Trophoblast cell (in vitro differentiated cells and primary cell): Measurements from ENCODE around the gene FABP2.

Source experiments
- DNase-seq, 2 donors: peaks; one replicate each; pipeline ENCODE4 v3.0.0-alpha.2; 2016
- H2AFZ ChIP-seq: 2 replicates; pipeline ENCODE4 v1.6.1; 2013; ENCODE audit warnings: low read length, moderate library complexity, mild to moderate bottlenecking; ENCODE audit not compliant: insufficient read depth, poor library complexity
- H2AK5ac ChIP-seq: 2 replicates; pipeline ENCODE4 v1.6.1; 2013; ENCODE audit warnings: mild to moderate bottlenecking, low read length
- H2BK120ac ChIP-seq: 2 replicates; pipeline ENCODE4 v1.6.1; 2013; ENCODE audit warnings: low read length, mild to moderate bottlenecking, moderate library complexity; ENCODE audit not compliant: insufficient read depth, poor library complexity
- H2BK12ac ChIP-seq: 2 replicates; pipeline ENCODE4 v1.6.1; 2013; ENCODE audit warnings: mild to moderate bottlenecking, low read length, moderate library complexity
- H2BK5ac ChIP-seq: 2 replicates; pipeline ENCODE4 v1.6.1; 2013; ENCODE audit warnings: low read length, low read depth, moderate library complexity, mild to moderate bottlenecking; ENCODE audit not compliant: poor library complexity
- H3K14ac ChIP-seq: 2 replicates; pipeline ENCODE4 v1.6.1; 2013; ENCODE audit warnings: mild to moderate bottlenecking, low read length
- H3K18ac ChIP-seq: 2 replicates; pipeline ENCODE4 v1.6.1; 2013; ENCODE audit warnings: mild to moderate bottlenecking, low read length
- H3K23ac ChIP-seq: 2 replicates; pipeline ENCODE4 v1.6.1; 2013; ENCODE audit warnings: low read length
- H3K27ac ChIP-seq: 2 replicates; pipeline ENCODE4 v1.5.1; 2013; ENCODE audit warnings: low read depth, mild to moderate bottlenecking, inconsistent platforms, low read length, moderate library complexity
- H3K27me3 ChIP-seq: 2 replicates; pipeline ENCODE4 v1.6.1; 2013; ENCODE audit warnings: inconsistent platforms, mild to moderate bottlenecking, low read length, moderate library complexity; ENCODE audit not compliant: insufficient read depth
- H3K36me3 ChIP-seq, 2 experiments: 1 replicate in 1 of 2; 2 replicates in 1 of 2; pipeline ENCODE4 v1.6.1; 2013; ENCODE audit warnings: low read length in 2 of 2, mild to moderate bottlenecking in 2 of 2, moderate library complexity in 1 of 2; ENCODE audit not compliant: insufficient read depth in 2 of 2, control insufficient read depth in 1 of 2
- H3K4ac ChIP-seq: 2 replicates; pipeline ENCODE4 v1.6.1; 2013; ENCODE audit warnings: low read depth, mild to moderate bottlenecking, low read length, moderate library complexity
- H3K4me1 ChIP-seq, 2 experiments: 1 replicate in 1 of 2; 2 replicates in 1 of 2; pipeline ENCODE4 v1.6.1; 2013; ENCODE audit warnings: low read length in 2 of 2, mild to moderate bottlenecking in 2 of 2, moderate library complexity in 1 of 2; ENCODE audit not compliant: insufficient read depth in 2 of 2, control insufficient read depth in 1 of 2
- H3K4me2 ChIP-seq: 2 replicates; pipeline ENCODE4 v1.6.1; 2013; ENCODE audit warnings: inconsistent platforms, mild to moderate bottlenecking, low read length, moderate library complexity
- H3K4me3 ChIP-seq: 2 replicates; pipeline ENCODE4 v1.5.1; 2013; ENCODE audit warnings: mild to moderate bottlenecking, low read depth, low read length, inconsistent platforms
- H3K79me1 ChIP-seq: one replicate; pipeline ENCODE4 v1.6.1; 2013; ENCODE audit warnings: low read length
- H3K79me2 ChIP-seq: 2 replicates; pipeline ENCODE4 v1.6.1; 2013; ENCODE audit warnings: low read length, mild to moderate bottlenecking; ENCODE audit not compliant: control insufficient read depth, insufficient read depth, poor library complexity
- H3K9ac ChIP-seq: 2 replicates; pipeline ENCODE4 v1.6.1; 2013; ENCODE audit warnings: mild to moderate bottlenecking, low read length
- H3K9me3 ChIP-seq: 2 replicates; pipeline ENCODE4 v1.6.1; 2013; ENCODE audit warnings: low read depth, mild to moderate bottlenecking, control low read depth, inconsistent platforms, low read length; ENCODE audit not compliant: insufficient read depth
- H4K12ac ChIP-seq: 2 replicates; pipeline ENCODE4 v1.6.1; 2013; ENCODE audit warnings: low read depth, mild to moderate bottlenecking, low read length, moderate library complexity
- H4K8ac ChIP-seq: 2 replicates; pipeline ENCODE4 v1.6.1; 2013; ENCODE audit warnings: low read depth, mild to moderate bottlenecking, low read length, moderate library complexity
- H4K91ac ChIP-seq: one replicate; pipeline ENCODE4 v1.6.1; 2013; ENCODE audit warnings: low read depth, mild to moderate bottlenecking, low read length, moderate library complexity
- whole genome bisulfite sequencing: extraction: QIAGEN DNeasy Blood & Tissue Kit; methylation state at CpG from one replicate; pipeline ENCODE4 v1.1.7; 2013; ENCODE audit warnings: missing lambda C conversion rate; ENCODE audit not compliant: insufficient read length, insufficient coverage; ENCODE audit errors: extremely low coverage; 5-methylcytosine and 5-hydroxymethylcytosine counted together

FABP2 gene

GRCh38 chr4:119314356-119314755, 7.6 kb downstream of the FABP2 start:
- DNase-seq, result peak; percentile 18 to 80
- no peak overlapping the region for H4K8ac ChIP-seq
- H3K14ac ChIP-seq, result no peak overlapping the region
- H3K27me3 ChIP-seq, result no peaks in the 10 kb centered on the region
- H4K12ac ChIP-seq, result no peak overlapping the region
- no peak overlapping the region for H3K27ac ChIP-seq
- no peak overlapping the region for H4K91ac ChIP-seq
- no peak overlapping the region for H2AFZ ChIP-seq
- no peak overlapping the region for H3K4me2 ChIP-seq
- H3K79me2 ChIP-seq, result no peaks in the 10 kb centered on the region
- no peak overlapping the region for H2BK12ac ChIP-seq
- no peaks in the 10 kb centered on the region for H3K36me3 ChIP-seq
- H2AK5ac ChIP-seq, result no peak overlapping the region
- no CpG with 5 or more reads among the region's 4 CpGs for WGBS
- no peaks in the 10 kb centered on the region for H3K9me3 ChIP-seq
- H3K79me1 ChIP-seq, result no peaks in the 10 kb centered on the region
- H3K4me3 ChIP-seq, result no peak overlapping the region
- no peak overlapping the region for H3K4ac ChIP-seq
- no peak overlapping the region for H3K23ac ChIP-seq
- H3K9ac ChIP-seq, result no peak overlapping the region
- H3K4me1 ChIP-seq, result no peaks in the 10 kb centered on the region
- H3K18ac ChIP-seq, result no peak overlapping the region
- H2BK120ac ChIP-seq, result no peak overlapping the region
- H2BK5ac ChIP-seq, result no peak overlapping the region

- no peak overlapping the region for H2AK5ac ChIP-seq
- no peaks in the 10 kb centered on the region for H3K79me1 ChIP-seq
- no peak overlapping the region for H3K23ac ChIP-seq
- no peak overlapping the region for H3K4me3 ChIP-seq
- H4K91ac ChIP-seq, result no peak overlapping the region
- H3K27me3 ChIP-seq, result no peaks in the 10 kb centered on the region
- no peaks in the 10 kb centered on the region for H3K9me3 ChIP-seq
- H2BK5ac ChIP-seq, result no peak overlapping the region
- no peaks in the 10 kb centered on the region for H3K4me1 ChIP-seq
- no peak overlapping the region for H3K27ac ChIP-seq
- H4K8ac ChIP-seq, result no peak overlapping the region
- no peak overlapping the region for H2BK120ac ChIP-seq
- no peak for DNase-seq
- no peaks in the 10 kb centered on the region for H3K79me2 ChIP-seq
- no peak overlapping the region for H3K4me2 ChIP-seq
- H2BK12ac ChIP-seq, result no peak overlapping the region
- H4K12ac ChIP-seq, result no peak overlapping the region
- no peak overlapping the region for H3K18ac ChIP-seq
- H3K14ac ChIP-seq, result no peak overlapping the region
- no peak overlapping the region for H3K9ac ChIP-seq
- no peaks in the 10 kb centered on the region for H3K36me3 ChIP-seq
- H3K4ac ChIP-seq, result no peak overlapping the region
- no peak overlapping the region for H2AFZ ChIP-seq
Observed at GRCh38 chr4:119313237-119313636, 8.7 kb downstream of the FABP2 start.

GRCh38 chr4:119310826-119311225, 11.1 kb downstream of the FABP2 start:
- no peak overlapping the region for H2AFZ ChIP-seq
- no peaks in the 10 kb centered on the region for H3K4me1 ChIP-seq
- no CpG with 5 or more reads among the region's 1 CpG for WGBS

DNA sequence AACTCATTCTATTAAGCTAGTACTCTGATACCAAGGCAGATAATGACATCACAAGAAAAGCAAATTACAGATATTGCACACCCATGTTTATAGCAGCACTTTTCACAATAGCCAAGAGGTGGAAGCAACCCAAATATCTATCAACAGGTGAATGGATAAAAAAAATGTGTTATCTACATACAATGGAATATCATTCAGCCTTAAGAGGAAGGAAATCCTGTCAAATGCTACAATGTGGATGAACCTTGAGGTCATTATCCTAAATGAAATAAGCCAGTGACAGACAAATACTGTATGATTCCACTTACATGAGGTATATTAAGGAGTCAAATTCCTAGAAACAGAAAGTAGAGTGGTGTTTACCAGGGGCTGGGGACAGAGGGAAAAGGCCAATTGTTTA, 14.3 kb downstream of the FABP2 start:
- no peak overlapping the region for H2BK5ac ChIP-seq
- H3K14ac ChIP-seq, result no peak overlapping the region
- peaks cover 0 to 3% of the 10 kb centered on the region in 2 experiments for H3K4me1 ChIP-seq
- H2BK120ac ChIP-seq, result no peak overlapping the region
- no peak overlapping the region for H3K23ac ChIP-seq
- no peak overlapping the region for H3K4ac ChIP-seq
- H2AK5ac ChIP-seq, result no peak overlapping the region
- H2AFZ ChIP-seq, result no peak overlapping the region
- no peak overlapping the region for H3K4me3 ChIP-seq
- H3K4me2 ChIP-seq, result no peak overlapping the region
- H3K9me3 ChIP-seq, result peaks cover 2% of the 10 kb centered on the region
- no peak overlapping the region for H4K8ac ChIP-seq
- DNase-seq, result no peak
- H3K9ac ChIP-seq, result no peak overlapping the region
- H3K36me3 ChIP-seq, result no peaks in the 10 kb centered on the region
- no peaks in the 10 kb centered on the region for H3K27me3 ChIP-seq
- H3K79me2 ChIP-seq, result no peaks in the 10 kb centered on the region
- H3K79me1 ChIP-seq, result no peaks in the 10 kb centered on the region
- no peak overlapping the region for H3K27ac ChIP-seq
- no peak overlapping the region for H3K18ac ChIP-seq
- H4K91ac ChIP-seq, result no peak overlapping the region
- no peak overlapping the region for H2BK12ac ChIP-seq
- H4K12ac ChIP-seq, result no peak overlapping the region

More at GRCh38 chr4:119310826-119311225, 11.1 kb downstream of the FABP2 start:
- Histone ChIP-seq H2BK12ac (no peak overlapping the region), H3K27ac (no peak overlapping the region), H4K12ac (no peak overlapping the region), H2AK5ac (no peak overlapping the region), H3K14ac (no peak overlapping the region), H3K18ac (no peak overlapping the region), H3K23ac (no peak overlapping the region), H3K4me2 (no peak overlapping the region), H3K27me3 (no peaks in the 10 kb centered on the region), H3K79me1 (no peaks in the 10 kb centered on the region), H4K91ac (no peak overlapping the region), H3K4ac (no peak overlapping the region), H3K4me3 (no peak overlapping the region), H2BK120ac (no peak overlapping the region), H3K9ac (no peak overlapping the region), H4K8ac (no peak overlapping the region), H3K9me3 (no peaks in the 10 kb centered on the region), H3K79me2 (no peaks in the 10 kb centered on the region), H3K36me3 (no peaks in the 10 kb centered on the region), H2BK5ac (no peak overlapping the region)
- DNase-seq, result no peak

- H3K4ac ChIP-seq, result no peak overlapping the region
- no peak overlapping the region for H2BK5ac ChIP-seq
- no peak overlapping the region for H4K8ac ChIP-seq
- no peak overlapping the region for H2BK12ac ChIP-seq
- H2BK120ac ChIP-seq, result no peak overlapping the region
- H3K18ac ChIP-seq, result no peak overlapping the region
- no peak overlapping the region for H3K9ac ChIP-seq
- H2AFZ ChIP-seq, result no peak overlapping the region
- H3K14ac ChIP-seq, result no peak overlapping the region
- DNase-seq, result no peak
- no peak overlapping the region for H3K4me2 ChIP-seq
- peaks cover 2% of the 10 kb centered on the region for H3K79me2 ChIP-seq
- peaks cover 2 to 3% of the 10 kb centered on the region in 2 experiments for H3K4me1 ChIP-seq
- no peak overlapping the region for H3K23ac ChIP-seq
- H3K36me3 ChIP-seq, result no peaks in the 10 kb centered on the region
- H3K4me3 ChIP-seq, result no peak overlapping the region
- no peak overlapping the region for H3K27ac ChIP-seq
- no peak overlapping the region for H2AK5ac ChIP-seq
- no peak overlapping the region for H4K12ac ChIP-seq
- peaks cover 2% of the 10 kb centered on the region for H3K9me3 ChIP-seq
- H3K79me1 ChIP-seq, result peaks cover 7% of the 10 kb centered on the region
- no peak overlapping the region for H4K91ac ChIP-seq
- H3K27me3 ChIP-seq, result no peaks in the 10 kb centered on the region
Observed at GRCh38 chr4:119304431-119304830, 17.5 kb downstream of the FABP2 start.
